GM23338 (cell line): ENCODE results near the gene CHST6. TPM values are rescaled to one million over a fixed set of nuclear protein-coding genes. Genes with fewer than 3 reads are reported as not detected.

ENCODE experiments used
- CREB1 ChIP-seq: fragments of 250-450 bp; sonication (Bioruptor Pico); IDR thresholded peaks from 2 replicates; pipeline ENCODE4 v1.5.0; 2020; ENCODE audit warnings: low read depth, mild to moderate bottlenecking, moderate library complexity
- ETS1 ChIP-seq: IDR thresholded peaks from 2 replicates; pipeline ENCODE4 v1.6.1; 2016; ENCODE audit warnings: antibody characterized with exemption
- EZH2 ChIP-seq: fragments of 200-600 bp; sonication (generic); IDR thresholded peaks from one replicate; pipeline ENCODE4 v1.8.0; 2017; ENCODE audit warnings: antibody characterized with exemption, mild to moderate bottlenecking, low read depth; ENCODE audit not compliant: unreplicated experiment
- EZH2phosphoT487 ChIP-seq: fragments of 200-600 bp; sonication (generic); IDR thresholded peaks from one replicate; pipeline ENCODE4 v1.8.1; 2018; ENCODE audit warnings: antibody characterized with exemption; ENCODE audit not compliant: unreplicated experiment
- JUNB ChIP-seq: IDR thresholded peaks from one replicate; pipeline ENCODE4 v1.6.1; 2016; ENCODE audit warnings: antibody characterized with exemption; ENCODE audit not compliant: unreplicated experiment
- NANOG ChIP-seq: IDR thresholded peaks from 2 replicates; pipeline ENCODE4 v1.6.1; 2016; ENCODE audit warnings: antibody characterized with exemption, borderline replicate concordance
- POLR2AphosphoS5 ChIP-seq: IDR thresholded peaks from 2 replicates; pipeline ENCODE4 v1.6.1; 2016; ENCODE audit warnings: antibody characterized with exemption, low read depth
- STAT1 ChIP-seq: IDR thresholded peaks from one replicate; pipeline ENCODE4 v1.6.1; 2016; ENCODE audit warnings: antibody characterized with exemption; ENCODE audit not compliant: unreplicated experiment
- ZNF114 ChIP-seq: fragments of 250-450 bp; sonication (Bioruptor Pico); IDR thresholded peaks from 2 replicates; pipeline ENCODE4 v1.5.0; 2020; ENCODE audit warnings: mild to moderate bottlenecking, moderate library complexity
- ZNF331 ChIP-seq: fragments of 250-450 bp; sonication (Bioruptor Pico); IDR thresholded peaks from 2 replicates; pipeline ENCODE4 v1.5.0; 2020; ENCODE audit warnings: low read depth, mild to moderate bottlenecking, moderate library complexity
- ZNF462 ChIP-seq: fragments of 250-450 bp; sonication (Bioruptor Pico); IDR thresholded peaks from 2 replicates; pipeline ENCODE4 v1.5.0; 2020; ENCODE audit warnings: mild to moderate bottlenecking, moderate library complexity
- polyA plus RNA-seq: library from polyadenylated mRNA; unstranded; fragments of >200 nt; fragmentation: Nextera tagmentation; extraction: Ambion mirVana; gene quantifications from 2 replicates; pipeline ENCODE4 v1.2.1, GENCODE V29; 2016
- total RNA-seq: library from RNA; depleted of rRNA; stranded (reverse); fragments of >200 nt; shearing (Covaris generic); gene quantifications from 2 replicates; pipeline ENCODE4 v1.2.3, GENCODE V29; 2014

CHST6 gene
- total and polyA plus RNA-seq, 2 experiments from 2014 or later = 2.7 to 22.2 TPM

GRCh38 chr16:75466760-75467159 lies 28.5 kb downstream of the CHST6 start (continued):
- TF ChIP-seq ZNF462 (no peak), NANOG (no peak), ETS1 (no peak), ZNF331 (no peak), JUNB (no peak), POLR2AphosphoS5 (no peak), CREB1 (CRISPR knock-in tag) (no peak), ZNF114 (no peak), STAT1 (no peak), EZH2 (no peak), EZH2phosphoT487 (no peak)
